K562 (cell line): ENCODE measurements around the gene BIRC7. TPM values are rescaled to one million over a fixed set of nuclear protein-coding genes. Genes with fewer than 3 reads are reported as not detected.

Experiments
- AFF4 ChIP-seq: sonication (generic); formaldehyde crosslinking; IDR thresholded peaks from 2 replicates; pipeline ENCODE4 v1.8.0; 2023; ENCODE audit warnings: mild to moderate bottlenecking, missing genetic modification reagents
- CREM ChIP-seq: IDR thresholded peaks from 2 replicates; pipeline ENCODE4 v1.6.1; 2014; ENCODE audit warnings: antibody characterized with exemption, low read depth
- DEAF1 ChIP-seq: fragments of 450-650 bp; formaldehyde crosslinking; IDR thresholded peaks from 2 replicates; pipeline ENCODE4 v1.4.0; 2020; ENCODE audit warnings: mild to moderate bottlenecking, moderate library complexity
- ESRRA ChIP-seq: fragments of 450-650 bp; IDR thresholded peaks from 2 replicates; pipeline ENCODE4 v1.6.1; 2014; ENCODE audit warnings: low read depth, mild to moderate bottlenecking, moderate library complexity, borderline replicate concordance
- FOSL1 ChIP-seq: fragments of 200-800 bp; sonication (Bioruptor generic); conservative IDR thresholded peaks from 2 replicates; pipeline ENCODE4 v1.6.1; 2016; ENCODE audit warnings: missing genetic modification characterization, missing compliant biosample characterization
- JUN ChIP-seq, 2 experiments: sonication (generic) in 1 of 2; formaldehyde crosslinking in 1 of 2; IDR thresholded peaks; 2 replicates each; pipeline versions ENCODE4 v1.6.1 to v1.8.0; 2012 to 2022; ENCODE audit warnings: borderline replicate concordance in 2 of 2, mild to moderate bottlenecking in 2 of 2, improper control_type of control experiment in 1 of 2, low read depth in 1 of 2, low read length in 1 of 2, missing genetic modification reagents in 1 of 2
- KDM1A ChIP-seq, 2 experiments: fragments of 450-650 bp; IDR thresholded peaks; 2 replicates each; pipeline ENCODE4 v1.6.1; 2016; ENCODE audit warnings: mild to moderate bottlenecking in 2 of 2
- MTA2 ChIP-seq: fragments of 450-650 bp; IDR thresholded peaks from 2 replicates; pipeline ENCODE4 v1.6.1; 2016; ENCODE audit warnings: low read depth
- MXD1 ChIP-seq: fragments of 250-450 bp; sonication (Bioruptor Pico); IDR thresholded peaks from 2 replicates; pipeline ENCODE4 v1.8.0; 2021; ENCODE audit warnings: borderline replicate concordance, mild to moderate bottlenecking, moderate library complexity; ENCODE audit not compliant: poor library complexity, severe bottlenecking
- SMARCA4 ChIP-seq: fragments of 450-650 bp; IDR thresholded peaks from 2 replicates; pipeline ENCODE4 v1.6.1; 2016
- SMARCE1 ChIP-seq: fragments of 450-650 bp; IDR thresholded peaks from 2 replicates; pipeline ENCODE4 v1.7.1; 2016; ENCODE audit warnings: mild to moderate bottlenecking
- TAF7 ChIP-seq: fragments of 450-650 bp; IDR thresholded peaks from 2 replicates; pipeline ENCODE4 v1.6.1; 2016; ENCODE audit warnings: missing genetic modification characterization, missing compliant biosample characterization
- THAP12 ChIP-seq: fragments of 250-450 bp; sonication (Bioruptor Pico); IDR thresholded peaks from 2 replicates; pipeline ENCODE4 v1.9.0; 2021; ENCODE audit warnings: mild to moderate bottlenecking, inconsistent platforms
- XRCC5 ChIP-seq: fragments of 200-400 bp; formaldehyde crosslinking; IDR thresholded peaks from 2 replicates; pipeline ENCODE4 v1.6.1; 2017; ENCODE audit warnings: low read depth, mild to moderate bottlenecking, low read length
- ZC3H4 ChIP-seq: sonication (generic); formaldehyde crosslinking; IDR thresholded peaks from 2 replicates; pipeline ENCODE4 v1.9.0; 2021; ENCODE audit warnings: missing genetic modification reagents, borderline replicate concordance
- ZNF184 ChIP-seq: sonication (generic); formaldehyde crosslinking; IDR thresholded peaks from 2 replicates; pipeline ENCODE4 v1.5.0; 2020; ENCODE audit warnings: missing genetic modification reagents
- ZNF398 ChIP-seq: fragments of 250-450 bp; sonication (Bioruptor Pico); IDR thresholded peaks from 2 replicates; pipeline ENCODE4 v1.8.0; 2021; ENCODE audit warnings: moderate library complexity, mild to moderate bottlenecking, inconsistent platforms
- polyA plus RNA-seq, 8 experiments: library from polyadenylated mRNA; depleted of rRNA in 4 of 8; stranded (reverse) in 5 of 8; unstranded in 3 of 8; fragments of >200 nt; fragmentation: Nextera tagmentation in 2 of 8; fragmentation: Illumina TruSeq in 1 of 8; extraction: Ambion mirVana in 2 of 8; extraction: Trizol in 1 of 8; gene quantifications; 2 replicates each; pipeline versions ENCODE4 v1.2.1 to v1.2.3, GENCODE V29; 2011 to 2014; ENCODE audit warnings: inconsistent platforms in 1 of 8, missing spikeins in 1 of 8
- total RNA-seq, 7 experiments: library from RNA; depleted of rRNA in 6 of 7; stranded (reverse); fragments of >200 nt in 6 of 7; fragmentation: Illumina TruSeq in 2 of 7; extraction: Trizol in 2 of 7; gene quantifications; 2 replicates each; pipeline versions ENCODE4 v1.2.1 to v1.2.3, GENCODE V29; 2011 to 2021; ENCODE audit warnings: low replicate concordance in 1 of 7

BIRC7 gene
- total and polyA plus RNA-seq, 9 of the 15 experiments (the other 6 are each of a cell fraction or from before 2014, with no cell fraction given) = 0.14 to 0.19 (median 0.16) TPM; not detected in 5

GRCh38 chr20:63273635-63274380 lies 38.1 kb downstream of the BIRC7 start (continued):
- no peak for TF ChIP-seq ESRRA
- no peak for TF ChIP-seq XRCC5
- no peak for TF ChIP-seq MTA2
- TF ChIP-seq KDM1A (IDR thresholded peaks at IDR 0.05) = no peak
- TF ChIP-seq THAP12 (CRISPR knock-in tag) = no peak
- 0 out of 2 replicates have a peak, but pooled peaks have one; percentile 26 for TF ChIP-seq SMARCE1
- peak; percentile 16; the same call in 1 of the 2 replicates for TF ChIP-seq SMARCA4
- no peak for TF ChIP-seq TAF7
- no peak for TF ChIP-seq ZC3H4
- TF ChIP-seq DEAF1 = no peak
- TF ChIP-seq ZNF184 = no peak
- TF ChIP-seq CREM = peak; percentile 66
- TF ChIP-seq FOSL1 = peak; percentile 65; the same call in 1 of the 2 replicates
- no peak for TF ChIP-seq AFF4
- no peak for TF ChIP-seq MXD1 (CRISPR knock-in tag)
- peak; percentile 77; the same call in 1 of the 2 replicates for TF ChIP-seq JUN (IDR thresholded peaks at IDR 0.05; ENCODE audit: borderline replicate concordance, low read depth, low read length)
- TF ChIP-seq JUN (CRISPR knock-in tag; IDR thresholded peaks at IDR 0.05; ENCODE audit: borderline replicate concordance) = no peak
- TF ChIP-seq ZNF398 (CRISPR knock-in tag) = no peak
